ENCODE measurements around the gene PLCL2. TPM values are rescaled to one million over a fixed set of nuclear protein-coding genes. Genes with fewer than 3 reads are reported as not detected.
A peak's percentile ranks its signal among the peaks of the same experiment; 100 is the strongest.

The PLCL2 gene
- total RNA-seq (10 to 100 TPM in 1 of 6 donors, 1 to 10 TPM in 5; 6.3 to 12.1 (median 8.1) TPM), polyA plus RNA-seq (1 to 10 TPM; 1.8 to 6.7 TPM)

DNA sequence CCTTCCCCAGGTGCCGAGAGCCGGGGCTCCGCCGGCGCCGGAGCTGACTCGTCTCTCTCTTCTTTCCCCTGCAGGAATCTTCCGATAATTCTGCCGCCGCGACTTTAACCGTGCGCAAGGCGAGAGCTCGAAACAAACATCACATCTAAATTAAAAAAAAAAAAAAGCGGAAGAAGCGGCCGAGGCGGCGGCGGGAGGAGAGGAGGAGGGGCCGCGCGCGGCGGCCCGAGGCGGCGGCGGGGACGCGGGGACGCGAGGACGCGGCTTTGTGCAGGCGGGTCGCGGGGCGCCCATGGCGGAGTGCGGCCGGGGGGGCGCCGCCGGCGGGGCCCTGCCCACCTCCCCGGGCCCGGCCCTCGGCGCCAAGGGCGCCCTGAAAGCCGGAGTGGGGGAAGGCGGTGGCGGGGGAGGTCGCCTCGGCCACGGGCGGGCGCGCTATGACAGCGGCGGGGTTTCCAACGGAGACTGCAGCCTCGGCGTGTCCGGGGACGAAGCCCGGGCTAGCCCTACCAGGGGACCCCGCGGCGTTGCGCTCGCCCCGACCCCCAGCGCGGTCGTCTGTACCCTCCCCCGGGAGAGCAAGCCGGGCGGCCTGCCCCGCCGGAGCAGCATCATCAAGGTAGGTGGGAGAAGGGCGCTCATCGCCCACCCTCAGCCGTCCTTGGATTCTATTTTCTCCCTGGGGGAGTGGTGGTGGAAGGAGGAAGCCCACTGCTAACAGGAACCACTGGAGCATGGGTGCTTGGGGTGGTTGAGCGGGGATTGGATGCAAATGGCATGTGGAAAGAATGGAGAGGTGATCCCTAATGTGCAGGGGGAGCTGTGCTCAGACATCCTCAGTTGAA, at the start of gene PLCL2:
PLCL2 (plus strand) TSS at position 208 of the 845 bp plus-strand sequence; CDS start at position 293, 85 bp downstream.
- H3K27ac ChIP-seq = peak within 1 kb of the TSS; percentile 64 to 91 (median 82)
- 0% methylated on average over 47 to 87 of the region's 87 CpGs for WGBS, 2 donors
- FAIRE-seq = no peak
- peaks cover 14 to 28% (median 14%) of the 10 kb centered on the region in 3 donors for H3K4me1 ChIP-seq
- H3K9me3 ChIP-seq = no peaks in the 10 kb centered on the region
- intact Hi-C loops (cut with DNase I) = loop anchor here in 2 of 3 donors (5.0 to 10.0 kb wide), 2 partner anchors 147 to 150 kb away; no protein-coding TSS in a partner anchor
- no peaks in the 10 kb centered on the region for H3K36me3 ChIP-seq
- TF ChIP-seq, protein P1, sequence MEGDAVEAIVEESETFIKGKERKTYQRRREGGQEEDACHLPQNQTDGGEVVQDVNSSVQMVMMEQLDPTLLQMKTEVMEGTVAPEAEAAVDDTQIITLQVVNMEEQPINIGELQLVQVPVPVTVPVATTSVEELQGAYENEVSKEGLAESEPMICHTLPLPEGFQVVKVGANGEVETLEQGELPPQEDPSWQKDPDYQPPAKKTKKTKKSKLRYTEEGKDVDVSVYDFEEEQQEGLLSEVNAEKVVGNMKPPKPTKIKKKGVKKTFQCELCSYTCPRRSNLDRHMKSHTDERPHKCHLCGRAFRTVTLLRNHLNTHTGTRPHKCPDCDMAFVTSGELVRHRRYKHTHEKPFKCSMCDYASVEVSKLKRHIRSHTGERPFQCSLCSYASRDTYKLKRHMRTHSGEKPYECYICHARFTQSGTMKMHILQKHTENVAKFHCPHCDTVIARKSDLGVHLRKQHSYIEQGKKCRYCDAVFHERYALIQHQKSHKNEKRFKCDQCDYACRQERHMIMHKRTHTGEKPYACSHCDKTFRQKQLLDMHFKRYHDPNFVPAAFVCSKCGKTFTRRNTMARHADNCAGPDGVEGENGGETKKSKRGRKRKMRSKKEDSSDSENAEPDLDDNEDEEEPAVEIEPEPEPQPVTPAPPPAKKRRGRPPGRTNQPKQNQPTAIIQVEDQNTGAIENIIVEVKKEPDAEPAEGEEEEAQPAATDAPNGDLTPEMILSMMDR (IDR thresholded peaks at IDR 0.05) = no peak
- H3K27me3 ChIP-seq = no peaks in the 10 kb centered on the region
- peak within 1 kb of the TSS; percentile 90 to 94 (median 92) for H3K4me3 ChIP-seq
- ATAC-seq = peak; percentile 58 to 74 (median 64)
- peak; percentile 31 to 81 (median 60) for DNase-seq

DNA sequence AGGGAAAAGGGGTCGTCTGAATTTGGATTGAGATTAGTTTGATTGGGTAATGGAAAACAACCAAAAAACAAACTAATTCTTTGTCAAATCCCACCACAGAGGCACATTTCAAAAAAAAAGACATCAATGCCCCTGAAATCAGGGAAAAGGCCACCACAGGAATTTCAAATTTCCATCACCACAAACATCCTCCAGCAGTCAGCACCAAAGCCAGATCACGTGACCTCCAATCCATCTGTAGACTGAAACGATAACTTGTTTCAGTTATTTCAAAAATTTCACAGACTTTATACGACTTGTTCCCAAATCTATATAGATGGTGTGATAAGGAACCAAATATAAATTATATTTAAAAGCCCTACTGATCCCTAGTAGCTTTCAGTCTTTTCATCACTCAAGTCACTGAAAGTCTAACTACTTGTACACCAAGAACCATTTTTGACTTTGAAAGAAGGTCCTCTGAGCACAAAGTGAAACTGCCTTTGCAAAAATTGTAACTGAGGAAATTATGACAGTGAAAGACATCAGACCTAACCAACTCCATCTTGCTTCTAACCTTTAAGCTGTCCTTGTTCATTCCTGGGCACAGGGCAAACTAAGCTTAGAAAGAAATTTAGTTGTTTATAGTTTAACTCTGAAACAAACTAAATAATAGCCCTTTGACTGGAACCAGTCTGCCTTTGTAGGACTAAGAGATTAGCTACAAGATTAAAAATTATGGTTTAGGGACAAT, 48.1 kb upstream of the PLCL2 start:
- no peak overlapping the region for H3K4me3 ChIP-seq
- H3K36me3 ChIP-seq = no peaks in the 10 kb centered on the region
- H3K4me1 ChIP-seq = peaks cover 9 to 22% (median 18%) of the 10 kb centered on the region in 3 donors
- ATAC-seq (no peak), DNase-seq (no peak), FAIRE-seq (no peak)
- H3K9me3 ChIP-seq = no peaks in the 10 kb centered on the region
- TF ChIP-seq, protein P1 (IDR thresholded peaks at IDR 0.05) = no peak
- 49 to 52% methylated on average over 4 of the region's 4 CpGs for WGBS, 2 donors
- intact Hi-C loops (cut with DNase I) = no loop called here
- H3K27ac ChIP-seq = no peak overlapping the region
- no peaks in the 10 kb centered on the region for H3K27me3 ChIP-seq

DNA sequence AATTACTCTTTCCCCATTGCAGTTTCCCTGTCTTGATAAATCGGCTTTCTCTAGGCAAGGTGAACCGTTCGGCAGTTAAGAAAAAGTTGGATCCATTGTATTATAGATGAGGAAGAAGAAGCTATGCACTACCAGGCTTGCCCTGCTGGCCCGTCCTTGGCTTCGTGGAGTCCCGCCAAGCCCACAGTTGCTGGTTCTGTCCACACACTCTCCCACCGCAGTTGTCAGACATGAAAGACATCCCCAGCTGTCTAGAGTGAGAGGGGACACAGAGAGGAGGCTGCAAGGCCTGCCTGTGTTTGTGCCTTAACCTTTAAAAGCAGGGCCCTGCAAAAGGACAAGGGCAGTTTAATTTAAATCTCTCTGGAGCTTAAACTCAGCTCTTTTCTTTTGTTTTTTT, 47.2 kb upstream of the PLCL2 start:
- DNase-seq (peak in 2 of 6 donors; percentile 46 to 47), ATAC-seq (peak; percentile 33 to 48 (median 38)), FAIRE-seq (no peak)
- peak overlapping the region in 3 of 4 donors; percentile 10 to 30 (median 30) for H3K27ac ChIP-seq
- no peaks in the 10 kb centered on the region for H3K36me3 ChIP-seq
- TF ChIP-seq, protein P1 (IDR thresholded peaks at IDR 0.05) = no peak
- no peak overlapping the region for H3K4me3 ChIP-seq
- no peaks in the 10 kb centered on the region for H3K9me3 ChIP-seq
- H3K27me3 ChIP-seq = no peaks in the 10 kb centered on the region
- intact Hi-C loops (cut with DNase I) = no loop called here
- H3K4me1 ChIP-seq = peaks cover 9 to 31% (median 18%) of the 10 kb centered on the region in 3 donors
- 33 to 39% methylated on average over 7 of the region's 7 CpGs for WGBS, 2 donors

DNA sequence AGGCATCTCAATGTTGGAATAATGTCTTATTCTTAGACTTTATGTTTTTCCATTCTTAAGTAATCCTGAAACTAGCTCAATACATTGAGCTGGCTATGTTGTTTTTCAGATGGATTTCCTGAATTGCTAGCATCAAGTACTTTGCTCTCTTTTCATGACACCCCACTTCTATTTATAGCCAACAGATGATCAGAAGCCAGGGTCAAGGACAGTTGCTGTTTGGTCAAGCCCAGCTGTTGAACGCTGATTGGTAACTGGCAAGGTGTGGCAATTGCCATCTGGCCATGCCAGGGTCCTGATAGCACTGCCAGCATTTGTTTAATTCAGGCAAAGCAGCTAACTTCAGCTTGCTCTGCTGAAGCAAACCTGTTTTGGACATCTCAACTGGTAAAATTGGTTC, 46.2 kb upstream of the PLCL2 start:
- 12 to 22% methylated on average over 1 of the region's 1 CpG for WGBS, 2 donors
- Histone ChIP-seq H3K27me3 (no peaks in the 10 kb centered on the region), H3K36me3 (no peaks in the 10 kb centered on the region), H3K4me3 (no peak overlapping the region), H3K4me1 (peaks cover 9 to 35% (median 18%) of the 10 kb centered on the region in 3 donors), H3K9me3 (no peaks in the 10 kb centered on the region), H3K27ac (peak overlapping the region in 2 of 4 donors; percentile 10 to 33)
- no peak for FAIRE-seq
- ATAC-seq = peak; percentile 58 to 82 (median 68)
- TF ChIP-seq, protein P1 (IDR thresholded peaks at IDR 0.05) = no peak
- intact Hi-C loops (cut with DNase I) = no loop called here
- peak in 5 of 6 donors; percentile 30 to 72 (median 45) for DNase-seq
